Activated CD4-positive, CD25-positive, alpha-beta regulatory T cell treated with anti-CD3 and anti-CD28 coated beads, Interleukin-2, amount 50 U/mL, for 16 hours (primary cell): ENCODE measurements around the gene SLC24A4.

ENCODE experiments used
- DNase-seq: peaks from one replicate; pipeline ENCODE4 v3.0.0-alpha.2; 2020; ENCODE audit warnings: low read depth, low spot score

SLC24A4 gene

GRCh38 chr14:92437309-92437708 lies 114.3 kb downstream of the SLC24A4 start:
- DNase-seq = no peak

GRCh38 chr14:92437729-92438285 lies 114.8 kb downstream of the SLC24A4 start:
- no peak for DNase-seq

GRCh38 chr14:92439537-92440344 lies 116.8 kb downstream of the SLC24A4 start:
- no peak for DNase-seq

GRCh38 chr14:92440345-92441003 lies 117.5 kb downstream of the SLC24A4 start:
- no peak for DNase-seq

- no peak for DNase-seq
Measured at GRCh38 chr14:92441751-92442504, 119.0 kb downstream of the SLC24A4 start.

- DNase-seq = no peak
Measured at GRCh38 chr14:92443167-92443566, 120.2 kb downstream of the SLC24A4 start.

GRCh38 chr14:92443741-92444140 lies 120.8 kb downstream of the SLC24A4 start:
- DNase-seq = no peak

GRCh38 chr14:92446771-92447170 lies 123.8 kb downstream of the SLC24A4 start:
- DNase-seq = no peak

- no peak for DNase-seq
Measured at GRCh38 chr14:92447416-92448197, 124.6 kb downstream of the SLC24A4 start.

- DNase-seq = no peak
Measured at GRCh38 chr14:92448786-92449185, 125.8 kb downstream of the SLC24A4 start.

GRCh38 chr14:92449404-92450181 lies 126.6 kb downstream of the SLC24A4 start:
- DNase-seq = no peak

- DNase-seq = no peak
Measured at GRCh38 chr14:92450351-92451070, 127.5 kb downstream of the SLC24A4 start.

- DNase-seq = no peak
Measured at GRCh38 chr14:92451245-92451644, 128.3 kb downstream of the SLC24A4 start.

GRCh38 chr14:92451755-92452154 lies 128.8 kb downstream of the SLC24A4 start:
- DNase-seq = no peak

GRCh38 chr14:92452471-92452870 lies 129.5 kb downstream of the SLC24A4 start:
- DNase-seq = no peak

GRCh38 chr14:92453691-92454090 lies 130.7 kb downstream of the SLC24A4 start:
- no peak for DNase-seq

GRCh38 chr14:92455231-92455630 lies 132.3 kb downstream of the SLC24A4 start:
- DNase-seq = no peak

- DNase-seq = no peak
Measured at GRCh38 chr14:92456215-92457015, 133.4 kb downstream of the SLC24A4 start.

GRCh38 chr14:92457016-92457565 lies 134.1 kb downstream of the SLC24A4 start:
- DNase-seq = no peak
